Measurements from ENCODE around the gene PCIF1. TPM values are rescaled to one million over a fixed set of nuclear protein-coding genes. Genes with fewer than 3 reads are reported as not detected.

The PCIF1 gene
- total RNA-seq, result 7.0 and 7.5 TPM in 2 replicates

DNA sequence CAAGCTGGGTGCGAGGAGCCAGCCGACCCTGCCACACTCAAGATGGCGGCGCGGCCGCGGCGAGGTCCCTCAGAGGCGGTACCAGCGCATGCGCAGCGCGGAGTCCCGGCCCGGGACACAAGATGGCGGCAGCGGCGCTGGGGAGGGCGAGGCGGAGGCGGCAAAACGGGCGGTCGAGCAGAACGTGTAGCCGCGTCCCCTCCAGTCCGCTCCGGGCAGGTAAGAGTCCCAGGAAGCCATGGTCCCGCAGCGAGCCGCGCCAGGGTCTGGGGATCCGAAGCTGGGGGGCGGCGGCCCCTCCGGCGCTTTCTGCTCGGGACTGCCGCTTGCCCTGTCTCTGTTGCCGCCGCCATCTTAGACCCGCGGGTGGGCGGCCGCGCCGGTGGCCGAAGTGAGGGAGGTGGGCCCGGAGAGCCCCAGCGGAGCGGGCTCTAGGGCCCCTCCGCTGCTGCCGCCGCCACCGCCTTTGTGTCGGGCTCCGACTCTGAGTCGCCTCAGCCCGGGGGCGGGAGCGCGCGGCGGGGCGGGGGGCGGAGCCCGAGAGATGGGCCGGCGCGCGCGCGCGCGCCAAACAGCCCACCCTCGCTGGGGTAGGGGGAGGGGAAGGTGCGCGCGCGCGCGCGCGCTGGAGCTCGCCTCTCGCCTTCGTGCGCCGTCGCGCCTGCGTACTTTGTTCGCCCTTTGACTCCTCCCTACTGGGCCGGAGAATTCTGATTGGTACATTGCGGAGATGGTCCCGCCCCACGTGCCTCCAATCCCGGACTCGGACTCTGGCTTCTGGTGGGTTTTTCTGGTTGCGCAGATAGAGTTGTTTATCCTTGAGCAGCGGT is at the start of gene PCIF1:
PCIF1 (plus strand) TSS at position 98 of the 830 bp plus-strand sequence. CDS start 4,317 bp downstream, outside the sequence.

DNA sequence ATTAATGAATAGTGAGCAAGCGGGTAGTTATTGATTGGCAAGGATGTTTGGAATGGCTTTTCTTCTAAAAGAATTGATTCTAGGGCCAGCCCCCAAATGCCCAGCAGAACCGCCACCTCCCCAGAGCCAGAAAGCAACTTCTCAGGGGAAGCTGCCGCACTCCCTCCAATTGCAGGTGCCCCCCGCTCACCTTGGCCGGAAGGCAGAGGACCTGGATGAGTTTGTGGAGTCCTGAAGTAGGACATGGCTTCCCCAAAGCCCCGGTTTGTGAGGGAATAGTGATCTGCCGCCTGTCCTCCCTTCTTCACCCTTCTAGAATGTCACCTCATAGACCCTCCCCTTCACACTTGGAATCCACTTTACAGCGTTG is 47.2 kb upstream of the PCIF1 start, which contains the start of gene SPATA25:
SPATA25 (minus strand) TSS at position 277 of the 370 bp plus-strand sequence; CDS start at position 245, 32 bp downstream.

DNA sequence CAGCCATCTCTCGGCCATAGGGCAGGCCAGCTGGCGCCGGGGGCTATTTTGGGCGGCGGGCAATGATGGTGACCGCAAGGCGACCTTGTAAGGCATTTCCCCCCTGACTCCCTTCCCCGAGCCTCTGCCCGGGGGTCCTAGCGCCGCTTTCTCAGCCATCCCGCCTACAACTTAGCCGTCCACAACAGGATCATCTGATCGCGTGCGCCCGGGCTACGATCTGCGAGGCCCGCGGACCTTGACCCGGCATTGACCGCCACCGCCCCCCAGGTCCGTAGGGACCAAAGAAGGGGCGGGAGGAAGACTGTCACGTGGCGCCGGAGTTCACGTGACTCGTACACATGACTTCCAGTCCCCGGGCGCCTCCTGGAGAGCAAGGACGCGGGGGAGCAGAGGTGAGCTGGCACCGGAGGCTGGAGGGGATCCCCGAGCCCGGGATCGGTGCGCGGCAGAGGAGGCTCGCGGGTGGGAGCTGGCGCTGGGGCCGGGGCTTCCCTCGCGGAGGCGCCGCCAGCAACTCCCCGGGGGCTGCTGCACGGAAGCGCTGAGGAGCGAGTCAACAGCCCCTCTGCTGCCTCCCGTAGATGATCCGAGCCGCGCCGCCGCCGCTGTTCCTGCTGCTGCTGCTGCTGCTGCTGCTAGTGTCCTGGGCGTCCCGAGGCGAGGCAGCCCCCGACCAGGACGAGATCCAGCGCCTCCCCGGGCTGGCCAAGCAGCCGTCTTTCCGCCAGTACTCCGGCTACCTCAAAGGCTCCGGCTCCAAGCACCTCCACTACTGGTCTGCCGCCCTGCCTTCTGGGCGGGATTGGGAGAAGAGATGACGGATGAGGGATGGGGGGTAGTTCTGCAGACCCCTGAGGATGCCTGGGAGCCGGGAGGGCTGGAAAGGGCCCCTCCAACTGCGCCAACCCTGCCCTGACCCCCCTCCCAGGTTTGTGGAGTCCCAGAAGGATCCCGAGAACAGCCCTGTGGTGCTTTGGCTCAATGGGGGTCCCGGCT is 43.2 kb upstream of the PCIF1 start, which contains the start of the genes CTSA and NEURL2:
CTSA (plus strand) TSS at position 351 of the 999 bp plus-strand sequence; CDS start at position 585, 234 bp downstream.
NEURL2 (minus strand) TSS at position 224 of the 999 bp plus-strand sequence; CDS start at position 7, 217 bp downstream.

GRCh38 chr20:45911486-45912343 is 22.8 kb upstream of the PCIF1 start, which contains the start of gene PLTP:
PLTP (minus strand) TSS chr20:45912155; CDS start chr20:45911452, 703 bp downstream.

GRCh38 chr20:45971675-45972499 is 37.4 kb downstream of the PCIF1 start, which contains the start of gene ZNF335:
ZNF335 (minus strand) TSS chr20:45972203; CDS start chr20:45971410, 793 bp downstream.

Other genes with a start within 250 kb of the PCIF1 start
- gene WFDC13, start 232.6 kb upstream of the PCIF1 start, total RNA-seq, result not detected in 2 replicates
- gene WFDC10B, start 229.7 kb upstream of the PCIF1 start, total RNA-seq, result not detected in 2 replicates
- gene SPINT4, start 212.3 kb upstream of the PCIF1 start, total RNA-seq, result not detected in 2 replicates
- 0.26 TPM in 1 of 2 replicates, not detected in the other for gene WFDC3, start 142.8 kb upstream of the PCIF1 start, total RNA-seq
- gene DNTTIP1, start 142.7 kb upstream of the PCIF1 start, total RNA-seq, result 12.0 and 14.6 TPM in 2 replicates
- gene UBE2C, start 122.0 kb upstream of the PCIF1 start, total RNA-seq, result 11.4 and 22.2 TPM in 2 replicates
- 1.4 and 1.5 TPM in 2 replicates for gene TNNC2, start 107.4 kb upstream of the PCIF1 start, total RNA-seq
- 55.2 and 65.2 TPM in 2 replicates for gene SNX21, start 100.9 kb upstream of the PCIF1 start, total RNA-seq
- 29.2 and 32.9 TPM in 2 replicates for gene ACOT8, start 77.3 kb upstream of the PCIF1 start, total RNA-seq
- 5.2 and 5.5 TPM in 2 replicates for gene ZSWIM3, start 77.1 kb upstream of the PCIF1 start, total RNA-seq
- 3.0 TPM in 2 replicates for gene ZSWIM1, start 53.5 kb upstream of the PCIF1 start, total RNA-seq
- gene SPATA25, start 47.1 kb upstream of the PCIF1 start, total RNA-seq, result 1.4 and 1.5 TPM in 2 replicates
- gene NEURL2, start 43.5 kb upstream of the PCIF1 start, total RNA-seq, result 5.2 and 5.3 TPM in 2 replicates
- 103 and 140 TPM in 2 replicates for gene CTSA, start 43.3 kb upstream of the PCIF1 start, total RNA-seq
- gene PLTP, start 22.5 kb upstream of the PCIF1 start, total RNA-seq, result 32.0 and 41.9 TPM in 2 replicates
- gene ZNF335, start 37.5 kb downstream of the PCIF1 start, total RNA-seq, result 10.7 and 13.3 TPM in 2 replicates
- not detected in 2 replicates for gene MMP9, start 74.2 kb downstream of the PCIF1 start, total RNA-seq
- gene SLC12A5, start 94.5 kb downstream of the PCIF1 start, total RNA-seq, result 0.06 TPM in 1 of 2 replicates, not detected in the other
- 7.8 and 9.3 TPM in 2 replicates for gene NCOA5, start 155.3 kb downstream of the PCIF1 start, total RNA-seq
- 7.3 and 7.8 TPM in 2 replicates for gene CD40, start 183.6 kb downstream of the PCIF1 start, total RNA-seq